ENCODE data around the gene NPTX1. TPM values are rescaled to one million over a fixed set of nuclear protein-coding genes. Genes with fewer than 3 reads are reported as not detected.

NPTX1 gene
- total RNA-seq, 1 experiment from 2014 or later = not detected

DNA sequence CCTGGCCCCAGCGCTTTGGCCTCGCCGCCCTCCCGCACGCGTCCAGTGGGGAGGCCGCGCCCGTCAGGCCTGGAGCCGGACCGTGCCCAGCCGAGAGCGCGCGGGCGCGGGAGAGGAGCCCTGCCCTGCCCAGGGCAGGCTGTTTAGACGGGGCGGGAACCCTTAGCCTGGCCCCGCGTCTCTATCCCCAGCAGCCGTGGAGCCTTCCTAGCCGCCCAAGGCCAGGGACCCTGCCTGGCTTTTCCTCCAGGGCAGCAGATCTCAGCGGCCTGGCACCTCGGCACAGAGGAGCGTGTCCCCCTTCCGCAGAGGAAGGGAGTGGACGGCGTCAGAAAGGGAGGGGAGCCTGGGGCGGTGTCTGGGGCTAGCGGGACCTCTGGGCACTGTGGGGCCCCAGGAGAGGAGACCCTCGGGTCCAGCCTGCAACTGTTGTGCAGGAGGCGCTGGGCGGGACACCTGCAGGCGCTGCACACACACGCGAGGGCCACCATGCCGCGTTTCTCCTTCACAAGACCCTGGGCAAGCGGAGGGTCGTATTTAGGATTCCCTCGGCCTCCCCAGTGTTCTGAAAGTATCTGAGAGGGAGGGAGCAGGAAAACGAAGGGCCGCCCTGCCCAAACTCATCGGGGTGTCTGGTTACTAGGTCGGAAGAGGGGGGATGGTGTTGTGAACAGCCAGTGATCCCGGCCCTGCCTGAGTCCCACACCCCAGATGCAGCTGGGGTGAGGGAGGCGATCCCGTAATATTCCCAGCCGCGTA, 2.3 kb upstream of the NPTX1 start:
- no peak for DNase-seq (ENCODE audit: low spot score)

DNA sequence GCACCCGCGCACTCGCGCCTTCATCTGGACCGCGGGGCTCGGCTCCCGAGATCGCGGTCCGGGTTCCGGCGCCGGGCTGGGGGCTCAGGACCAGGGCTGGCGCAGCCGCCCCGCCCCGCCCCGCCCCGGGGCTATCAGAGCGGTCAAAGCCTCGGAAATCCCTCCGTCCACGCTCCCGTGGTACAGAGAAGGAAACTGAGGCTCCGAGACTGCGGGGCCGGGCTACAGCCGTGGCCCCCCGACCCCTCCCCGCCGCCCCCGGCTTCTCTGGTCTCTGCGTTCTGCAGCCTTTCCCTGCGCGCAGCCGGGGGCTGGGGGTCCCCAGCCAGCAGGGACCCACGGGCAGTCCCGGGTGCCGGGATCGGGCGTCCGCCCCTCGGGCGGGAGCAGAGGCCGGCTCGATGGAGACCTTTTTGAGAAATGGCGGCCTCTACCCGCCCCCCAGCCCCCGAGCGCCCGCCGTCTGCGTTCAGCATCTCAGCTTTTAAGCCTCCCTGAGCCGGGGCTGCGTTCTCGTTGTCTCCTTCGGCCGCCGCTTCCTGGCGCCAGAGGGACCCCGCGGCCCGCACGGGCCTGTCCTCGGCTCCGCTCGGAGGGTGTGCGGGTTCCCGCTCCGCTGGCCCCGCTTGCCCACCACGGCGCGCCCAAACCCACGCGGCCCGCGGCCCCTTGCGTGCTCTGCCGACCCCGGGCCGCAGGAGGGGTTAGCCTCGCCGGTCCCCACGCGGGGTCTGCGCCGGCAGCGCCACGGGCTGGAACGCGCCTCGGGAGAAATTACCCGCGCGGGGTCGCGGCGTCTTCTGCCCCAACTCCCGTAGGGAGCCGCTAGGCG, 1.5 kb upstream of the NPTX1 start:
- DNase-seq (ENCODE audit: low spot score) = no peak

DNA sequence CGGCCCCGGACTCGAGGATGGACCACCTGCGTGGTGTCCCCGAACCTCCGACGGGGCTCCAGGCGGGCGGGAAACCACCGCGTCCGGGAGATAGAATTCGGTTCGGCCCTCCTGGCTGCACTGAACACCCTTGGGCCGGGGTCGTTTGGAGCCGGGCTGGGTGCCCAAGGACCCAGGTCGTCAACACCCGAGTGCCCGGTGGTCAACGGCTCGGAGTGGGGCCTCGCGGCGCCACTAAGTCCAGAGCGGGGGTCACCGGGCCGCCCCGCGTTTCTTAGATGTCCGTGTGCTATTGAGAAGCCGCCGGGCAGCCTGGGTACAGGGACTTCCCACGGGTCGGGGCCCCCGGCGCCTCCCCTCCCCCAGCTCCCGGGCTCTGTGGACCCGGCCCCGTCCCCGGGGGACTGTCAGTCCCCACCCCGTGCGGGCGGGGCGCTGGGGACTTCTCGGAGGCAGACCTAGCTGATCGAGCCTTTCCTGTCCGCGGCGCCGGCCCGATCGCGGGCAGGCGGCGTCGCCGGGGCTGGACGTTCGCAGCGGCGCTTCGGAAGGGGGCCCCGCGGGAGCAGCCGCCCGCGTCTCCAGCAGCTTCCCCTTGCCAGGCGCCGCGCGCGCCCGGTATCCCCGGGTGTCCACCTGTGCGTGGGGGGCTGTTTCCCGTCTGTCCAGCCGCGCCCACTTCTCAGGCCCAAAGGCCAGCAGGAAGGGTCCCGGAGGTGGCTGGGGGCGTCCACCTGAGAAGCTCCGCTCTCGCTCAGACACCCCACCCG, 655 bp upstream of the NPTX1 start:
- DNase-seq (ENCODE audit: low spot score) = no peak

DNA sequence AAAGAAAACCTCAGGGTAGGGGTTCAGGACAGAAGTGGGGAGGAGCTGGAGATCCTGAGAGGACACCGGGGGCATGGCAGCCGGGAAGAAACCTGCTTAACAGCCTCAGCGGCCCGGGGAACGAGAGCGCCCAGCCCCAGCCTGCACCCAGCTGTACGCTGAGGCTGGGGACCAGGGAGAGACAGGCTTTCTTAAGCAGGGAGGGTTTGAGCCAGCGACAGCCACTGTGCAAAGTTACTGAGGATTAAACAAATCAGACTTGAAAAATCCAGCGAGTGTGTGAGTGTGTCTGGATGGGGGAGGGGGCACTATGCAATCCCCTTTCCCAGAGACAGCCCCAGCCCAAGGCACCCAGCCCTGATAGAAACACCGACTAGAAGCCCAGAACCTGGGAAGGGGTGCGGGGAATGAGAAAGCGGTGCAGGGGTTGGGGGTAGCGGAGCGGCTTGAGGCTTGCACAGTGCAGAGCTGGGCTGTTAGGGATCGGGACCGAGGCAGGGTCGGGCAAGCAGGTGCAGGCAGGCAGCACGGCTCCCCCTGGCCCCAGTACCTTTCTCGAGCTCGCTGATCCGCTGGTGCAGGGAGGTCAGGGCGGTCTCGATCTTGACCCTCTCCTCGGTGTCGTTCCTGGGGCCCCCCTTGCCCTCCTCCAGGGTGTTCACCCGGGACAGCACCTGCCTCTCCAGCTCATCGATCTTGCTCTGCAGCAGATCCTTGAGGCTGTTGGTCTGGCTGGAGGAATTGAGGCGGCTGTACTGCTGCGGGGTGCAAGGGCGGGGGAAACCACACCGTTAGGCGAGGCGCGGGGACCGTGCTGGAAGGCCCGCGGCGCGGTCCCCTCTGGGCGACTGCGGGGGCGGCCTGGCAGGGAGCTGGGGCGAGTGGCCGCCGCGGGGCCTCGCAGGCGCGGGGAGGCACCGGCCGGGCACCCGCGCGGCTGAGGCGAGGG, 1.2 kb downstream of the NPTX1 start:
- no peak for DNase-seq (ENCODE audit: low spot score)

DNA sequence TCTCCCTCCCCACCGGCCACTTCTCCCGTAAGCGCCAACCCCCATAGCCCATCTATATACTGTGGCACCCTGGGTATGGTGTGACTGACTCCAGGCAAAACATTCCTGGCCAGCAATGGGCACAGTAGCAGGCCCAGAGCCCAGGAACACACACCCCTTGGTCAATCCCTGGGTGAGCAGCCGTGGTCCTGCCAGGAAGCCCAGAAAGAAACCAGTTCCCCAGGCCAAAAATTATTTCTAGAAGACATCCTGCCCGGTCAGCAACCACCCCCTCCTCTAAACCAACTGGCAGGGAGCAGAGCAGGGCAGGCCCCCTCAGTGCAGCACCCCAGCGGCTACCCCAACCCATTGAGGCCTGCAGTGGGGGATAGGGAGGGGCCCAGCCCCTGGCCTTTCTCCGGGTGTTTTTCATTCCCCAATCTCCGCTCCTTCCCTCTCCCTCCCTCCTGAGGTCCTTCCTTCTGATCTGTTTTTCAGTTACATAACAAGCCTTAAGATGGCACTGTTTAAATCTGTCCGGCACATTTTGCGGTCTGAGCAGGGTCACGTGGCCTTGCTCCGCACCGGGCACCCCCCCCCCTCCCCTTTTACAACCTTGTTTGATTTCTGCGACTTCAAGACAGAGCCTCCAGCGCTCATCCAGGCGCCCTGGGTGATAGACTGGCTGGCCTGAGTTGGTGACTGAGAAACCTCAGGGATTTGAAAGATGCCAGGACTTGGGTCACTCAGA, 2.0 kb downstream of the NPTX1 start:
- DNase-seq (ENCODE audit: low spot score) = peak; percentile 71

DNA sequence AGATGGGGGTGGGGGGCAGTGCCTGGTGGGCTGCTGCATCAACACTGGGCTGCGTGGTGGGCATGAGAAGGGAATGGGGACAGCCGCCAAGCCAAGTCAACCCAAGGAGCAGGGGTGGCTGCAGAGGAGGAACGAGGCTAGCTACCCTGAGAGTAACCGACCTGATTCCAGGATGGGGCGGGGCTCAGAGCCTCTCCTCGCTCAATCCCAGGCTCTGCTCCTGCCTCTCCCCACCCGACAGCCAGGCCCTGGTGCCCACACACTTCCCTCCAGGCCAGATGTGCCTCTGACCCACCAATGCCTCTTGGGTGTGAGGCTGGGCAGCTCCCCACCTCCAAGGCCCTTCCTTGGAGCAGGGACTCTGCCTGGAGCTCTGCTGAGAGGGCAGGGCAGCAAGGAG, 2.7 kb downstream of the NPTX1 start:
- no peak for DNase-seq (ENCODE audit: low spot score)

DNA sequence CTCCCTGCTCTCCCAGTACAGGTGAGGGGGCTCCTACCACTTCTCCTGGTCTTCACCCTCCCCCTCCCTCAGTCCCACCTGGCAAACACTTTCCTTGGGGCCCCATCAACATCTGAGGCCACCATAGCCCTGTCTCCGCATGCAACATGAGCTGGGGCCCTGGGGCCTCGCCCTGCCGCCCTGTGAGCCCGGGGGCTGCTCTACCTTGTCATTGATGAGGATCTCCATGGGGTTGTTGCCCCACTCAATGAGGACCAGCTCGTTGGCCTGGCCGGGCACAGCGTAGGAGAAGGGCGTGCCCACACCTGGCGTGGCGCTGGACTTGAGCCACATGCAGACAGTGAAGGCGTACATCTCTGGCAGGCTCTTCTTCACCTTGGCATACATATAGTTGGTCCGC, 3.4 kb downstream of the NPTX1 start:
- no peak for DNase-seq (ENCODE audit: low spot score)

DNA sequence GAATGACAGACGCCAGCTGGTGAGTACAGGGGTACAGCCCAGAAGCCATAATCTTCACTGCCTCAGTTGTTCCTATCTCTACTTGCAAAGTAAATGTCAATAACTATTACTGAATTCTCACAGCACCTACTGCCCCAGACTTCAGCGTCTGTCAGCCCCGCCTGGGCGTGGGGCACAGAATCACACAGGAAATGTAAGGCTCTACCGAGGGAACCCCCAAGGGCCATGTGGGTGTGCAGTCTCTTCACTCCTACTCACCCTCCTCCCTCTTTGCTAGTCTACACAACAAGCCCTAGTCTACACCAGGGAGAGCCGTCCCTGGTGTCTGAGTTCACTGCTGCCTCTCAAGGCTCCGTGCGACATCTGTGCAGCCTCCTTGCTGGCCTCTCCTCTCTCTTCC, 4.5 kb downstream of the NPTX1 start:
- no peak for DNase-seq (ENCODE audit: low spot score)

DNA sequence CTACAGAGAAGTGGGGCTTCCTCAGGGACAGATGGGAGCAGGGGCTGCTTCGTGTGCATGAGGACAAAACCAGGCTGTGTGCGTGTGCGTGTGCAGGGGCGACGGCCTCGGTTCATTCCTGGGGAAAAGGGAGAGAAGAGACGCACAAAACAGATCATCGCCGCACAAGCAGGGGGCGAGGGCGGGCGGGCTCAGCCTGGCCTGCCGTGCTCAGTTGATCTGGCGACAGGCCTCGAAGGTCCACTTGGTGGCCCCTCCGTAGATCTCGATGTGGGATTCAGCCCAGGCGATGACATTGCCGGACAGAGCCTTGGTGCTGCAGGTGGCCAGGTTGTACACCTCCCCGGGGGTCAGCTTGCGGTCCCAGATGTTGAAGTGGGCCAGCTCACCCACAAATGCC, 5.8 kb downstream of the NPTX1 start:
- no peak for DNase-seq (ENCODE audit: low spot score)

DNA sequence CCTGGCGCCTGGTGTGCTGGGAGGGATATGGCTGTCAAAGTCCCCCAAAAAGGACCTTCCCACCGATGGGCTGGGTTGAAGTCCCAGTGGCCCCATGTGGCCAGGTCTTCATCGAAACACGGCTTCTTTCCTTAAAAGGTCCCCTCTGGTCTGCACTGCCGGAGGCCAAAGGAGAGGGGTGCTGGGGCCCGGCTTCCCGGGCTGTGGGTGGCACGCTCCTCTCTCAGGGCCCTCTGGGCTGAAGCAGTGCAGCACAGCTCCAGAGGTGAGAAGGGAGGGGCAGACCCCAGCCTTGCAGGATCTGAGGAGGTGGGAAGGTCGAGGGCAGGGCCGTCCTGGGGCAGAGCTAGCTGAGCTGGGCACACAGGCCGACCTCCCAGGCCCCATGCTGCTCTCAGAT, 6.7 kb downstream of the NPTX1 start:
- DNase-seq (ENCODE audit: low spot score) = no peak

DNA sequence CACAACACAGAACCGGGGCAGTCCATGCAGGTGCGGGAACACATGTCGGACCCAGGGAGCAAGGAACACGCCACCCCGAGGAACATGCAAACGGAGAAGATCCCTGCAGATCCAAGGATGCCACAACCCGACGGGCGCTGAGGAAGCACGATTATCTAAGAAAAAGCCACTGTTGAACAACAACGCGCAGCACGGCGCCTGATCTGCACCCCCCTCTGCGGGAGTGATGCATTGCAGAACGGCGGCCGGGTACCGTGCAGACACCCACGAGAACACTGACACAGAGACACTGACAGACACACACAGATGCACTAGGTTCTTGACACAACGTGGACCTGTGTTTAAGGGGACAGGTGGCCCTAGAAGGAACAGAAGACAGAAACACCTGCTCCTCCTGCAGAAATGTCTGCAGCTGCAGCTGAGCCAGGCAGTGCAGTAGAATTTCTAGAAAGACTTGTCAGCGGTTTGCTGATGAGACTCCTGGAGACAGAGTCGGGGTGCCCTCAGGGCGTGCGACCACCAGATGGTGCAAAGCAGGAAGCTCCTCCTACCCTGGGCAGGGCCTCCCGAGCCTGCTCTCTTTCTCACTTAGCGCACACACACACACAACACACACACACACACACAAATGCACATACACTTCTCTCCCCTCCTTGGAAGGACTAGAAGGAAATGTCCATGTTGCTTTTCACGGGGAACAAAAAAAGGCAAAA, 7.5 kb downstream of the NPTX1 start:
- DNase-seq (ENCODE audit: low spot score) = no peak

DNA sequence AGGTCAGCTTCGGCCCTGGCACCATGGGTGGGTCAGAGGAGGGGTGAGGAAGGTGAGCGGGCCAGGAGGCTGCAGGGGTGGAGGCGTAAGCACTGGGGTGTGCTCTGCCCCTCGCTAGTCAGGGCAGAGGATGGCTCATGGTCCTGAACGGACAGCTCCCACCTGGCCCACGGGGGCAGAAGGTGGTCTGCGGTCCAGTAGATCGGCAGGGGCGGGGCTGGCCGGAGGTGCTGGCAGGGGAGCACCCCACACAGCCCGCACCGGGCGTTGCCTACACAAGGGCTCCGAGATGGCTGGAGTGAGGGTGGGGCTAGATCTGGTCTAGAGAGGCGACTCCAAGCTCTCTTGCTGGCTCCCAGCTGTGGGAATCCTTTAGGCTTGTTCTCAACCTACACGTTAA, 8.2 kb downstream of the NPTX1 start:
- no peak for DNase-seq (ENCODE audit: low spot score)

DNA sequence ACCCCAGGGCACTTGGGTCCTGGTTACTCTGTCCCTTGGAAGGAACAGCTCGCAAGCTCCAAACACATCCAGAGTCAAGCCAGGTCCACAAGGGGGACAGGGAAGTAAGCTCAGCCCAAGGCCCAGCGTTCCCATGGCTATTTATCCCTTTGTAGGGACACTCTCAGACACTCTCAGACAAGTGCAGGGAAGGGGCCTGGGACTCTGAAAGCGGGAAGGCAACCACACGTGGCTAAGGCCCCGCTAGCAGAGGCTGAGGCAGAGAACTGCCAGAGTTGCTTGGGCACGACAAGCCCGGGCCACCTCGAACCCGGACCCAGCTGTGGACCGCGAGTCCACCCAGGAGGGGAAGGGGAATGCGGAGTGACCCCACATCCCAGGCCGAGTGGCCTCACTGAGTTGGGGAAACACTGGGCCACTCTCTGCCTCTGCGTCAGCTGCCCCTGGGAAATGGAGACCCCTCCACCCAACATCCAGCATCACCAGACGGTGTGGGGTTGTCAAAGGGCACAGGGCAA, 10.2 kb downstream of the NPTX1 start:
- DNase-seq (ENCODE audit: low spot score) = no peak

DNA sequence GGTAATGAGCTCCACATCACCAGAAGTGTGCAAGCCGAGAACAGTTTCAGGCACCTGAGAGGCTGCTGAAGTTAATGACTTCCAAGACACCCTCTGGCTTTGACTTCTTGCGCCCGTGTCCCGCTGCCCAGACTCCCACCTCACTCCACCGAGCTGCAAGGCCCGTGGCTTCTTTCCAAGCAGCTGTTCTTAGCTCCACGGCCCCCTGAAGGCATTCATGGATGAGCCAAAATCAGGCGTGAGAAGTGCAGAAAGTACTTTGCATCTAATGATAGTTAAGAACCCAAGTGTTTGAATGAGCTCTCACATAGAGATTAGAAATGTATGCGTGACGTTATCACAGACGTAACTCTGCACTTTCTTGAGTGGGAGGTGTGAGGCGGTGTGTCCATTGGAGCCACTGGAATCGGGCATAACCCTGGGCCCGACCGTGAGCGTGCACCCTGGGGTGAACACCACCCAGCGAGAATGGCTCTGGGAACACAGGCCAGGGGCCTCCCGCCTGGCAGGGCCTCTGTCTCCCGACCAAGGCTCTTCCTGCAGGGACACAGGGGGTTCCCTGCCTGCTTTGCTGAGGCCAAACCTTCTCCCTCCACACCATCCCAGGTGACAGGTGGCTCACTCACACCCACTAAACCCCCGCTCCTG, 11.0 kb downstream of the NPTX1 start:
- no peak for DNase-seq (ENCODE audit: low spot score)

DNA sequence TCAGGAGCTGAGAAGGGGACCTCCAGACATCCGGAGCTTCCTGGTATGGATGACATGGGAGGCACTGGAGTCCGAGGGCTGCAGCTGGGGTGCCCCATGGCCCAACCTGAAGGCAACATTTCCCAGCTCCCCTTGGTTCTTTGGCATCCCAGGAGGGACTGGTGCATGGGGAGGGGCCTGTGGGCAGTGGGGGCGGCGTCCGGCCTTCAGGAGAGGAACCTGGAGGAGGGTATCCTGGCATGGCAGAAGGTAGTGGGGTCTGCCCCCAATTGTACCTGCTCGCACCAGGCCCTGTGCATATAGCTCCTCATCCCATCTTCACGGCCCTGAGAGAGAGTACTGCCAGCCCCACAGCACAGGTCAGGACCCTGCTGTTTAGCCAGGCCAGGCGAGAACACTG, 11.9 kb downstream of the NPTX1 start:
- DNase-seq (ENCODE audit: low spot score) = no peak

DNA sequence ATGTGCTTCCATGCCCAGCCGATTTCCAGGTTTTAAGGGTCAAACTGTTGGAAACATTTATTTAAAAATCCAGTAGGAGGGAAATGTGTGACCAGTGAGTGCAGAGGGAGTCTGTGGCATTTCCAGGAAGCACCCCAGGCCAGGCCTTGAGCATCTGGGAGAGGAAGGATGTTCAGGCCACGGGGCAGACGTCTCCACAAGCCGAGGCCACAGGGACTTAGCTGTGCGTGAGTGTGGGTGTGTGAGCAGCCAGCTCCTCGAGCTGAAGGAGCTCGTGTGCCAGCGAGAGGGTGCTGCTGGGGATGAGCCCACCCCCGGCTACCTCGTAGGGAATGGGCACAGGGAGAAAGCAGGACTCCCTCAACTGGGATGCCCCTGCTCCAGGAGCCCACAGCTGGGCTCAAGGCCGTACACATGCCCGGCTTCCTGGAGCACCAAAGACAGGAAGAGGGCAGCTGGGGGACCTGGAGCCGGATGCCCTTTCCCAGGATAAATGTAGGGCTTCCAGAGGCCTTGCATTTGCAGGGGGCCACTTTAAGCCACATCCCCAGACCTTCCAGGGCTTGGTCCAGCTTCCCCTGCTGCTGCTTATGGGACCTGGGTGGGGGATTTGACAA, 12.5 kb downstream of the NPTX1 start:
- no peak for DNase-seq (ENCODE audit: low spot score)

DNA sequence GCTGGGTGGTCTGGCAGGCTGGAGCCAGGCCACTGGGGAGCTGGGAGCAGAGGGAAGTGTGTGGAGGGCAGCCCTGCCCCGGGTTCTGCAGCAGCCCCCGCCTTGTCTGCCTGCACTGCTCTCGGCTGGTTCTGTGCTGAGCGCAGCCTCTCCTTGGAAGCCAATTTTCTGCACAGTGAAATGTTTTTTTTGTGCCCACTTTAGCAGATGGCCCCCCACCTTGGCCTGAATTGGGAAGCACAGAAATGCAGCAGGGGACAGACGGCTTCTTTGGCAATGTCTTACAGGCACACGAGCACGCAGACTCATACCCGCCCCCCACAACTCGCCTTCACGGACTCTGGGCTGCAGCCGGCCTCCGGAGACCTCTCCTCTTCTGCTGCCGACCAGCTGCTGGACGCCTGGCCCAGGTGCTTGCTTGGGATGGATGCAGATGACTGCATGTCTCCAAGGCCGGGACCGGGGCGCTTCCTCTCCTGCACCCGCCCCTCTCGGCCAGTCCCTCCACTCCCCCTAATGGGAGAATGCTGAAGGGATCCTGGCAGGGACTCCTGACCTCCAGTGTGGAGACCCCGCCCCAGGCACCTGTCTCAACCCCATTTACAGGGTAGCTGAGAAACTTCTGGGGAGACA, 14.8 kb downstream of the NPTX1 start:
- DNase-seq (ENCODE audit: low spot score) = no peak

DNA sequence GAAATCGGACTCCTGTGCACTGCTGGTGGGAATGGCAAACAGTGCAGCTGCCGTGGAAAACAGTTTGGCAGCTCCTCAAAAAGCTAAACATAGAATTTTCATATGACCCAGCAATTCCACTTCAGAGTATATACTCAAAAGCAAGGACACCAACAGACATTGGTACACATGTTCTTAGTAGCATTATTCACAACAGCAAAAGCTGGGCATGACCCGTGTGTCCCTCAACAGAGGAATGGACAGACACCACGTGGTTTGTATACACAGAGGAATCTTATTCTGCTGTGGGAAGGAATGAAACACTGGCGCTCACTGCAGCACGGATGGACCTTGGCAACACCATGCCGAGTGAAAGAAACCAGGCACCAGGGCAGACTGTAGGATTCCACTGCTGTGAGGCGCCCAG, 16.0 kb downstream of the NPTX1 start:
- no peak for DNase-seq (ENCODE audit: low spot score)
